Activated naive CD4-positive, alpha-beta T cell treated with anti-CD3 and anti-CD28 coated beads, Interleukin-2, amount 50 U/mL, for 16 hours (primary cell): ENCODE data around the gene KLK12.

ENCODE experiments used
- DNase-seq: peaks from one replicate; pipeline ENCODE4 v3.0.0-alpha.2; 2020

Gene KLK12

DNA sequence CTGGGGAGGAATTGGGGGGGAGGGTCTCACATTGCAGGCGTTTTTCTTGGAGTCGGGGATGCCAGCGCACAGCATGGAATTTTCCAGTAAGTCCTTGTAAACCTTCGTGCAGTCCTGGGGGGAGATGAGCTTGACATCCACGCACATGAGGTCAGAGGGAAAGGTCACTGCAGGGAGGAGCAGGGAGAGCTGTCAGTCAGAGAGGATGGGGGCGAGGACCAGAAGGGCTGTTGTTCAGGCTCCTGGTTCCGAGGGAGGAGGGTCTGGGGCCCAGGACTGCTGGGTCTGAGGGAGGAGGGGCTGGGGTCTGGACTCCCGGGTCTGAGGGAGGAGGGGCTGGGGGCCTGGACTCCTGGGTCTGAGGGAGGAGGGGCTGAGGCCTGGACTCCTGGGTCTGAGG is 55.0 kb downstream of the KLK12 start:
- no peak for DNase-seq
